GM19328 (cell line): Measurements from ENCODE around the gene SELENOW.
"Not testable (repeated sequence)": the region's sequence is repeated elsewhere in the genome, so short reads cannot be mapped to it uniquely, and the experiment has no call there.

Source experiments
- ATAC-seq: cut with Tn5 transposase; IDR thresholded peaks from one replicate; pipeline ENCODE4 v1.9.1; 2021; ENCODE audit warnings: mild to moderate bottlenecking, moderate library complexity; ENCODE audit not compliant: unreplicated experiment

SELENOW gene

GRCh38 chr19:47818221-47818620 is 39.7 kb downstream of the SELENOW start:
- ATAC-seq, result not testable (repeated sequence)

GRCh38 chr19:47819858-47820257 is 41.4 kb downstream of the SELENOW start:
- no peak for ATAC-seq

GRCh38 chr19:47820410-47820809 is 41.9 kb downstream of the SELENOW start:
- no peak for ATAC-seq

DNA sequence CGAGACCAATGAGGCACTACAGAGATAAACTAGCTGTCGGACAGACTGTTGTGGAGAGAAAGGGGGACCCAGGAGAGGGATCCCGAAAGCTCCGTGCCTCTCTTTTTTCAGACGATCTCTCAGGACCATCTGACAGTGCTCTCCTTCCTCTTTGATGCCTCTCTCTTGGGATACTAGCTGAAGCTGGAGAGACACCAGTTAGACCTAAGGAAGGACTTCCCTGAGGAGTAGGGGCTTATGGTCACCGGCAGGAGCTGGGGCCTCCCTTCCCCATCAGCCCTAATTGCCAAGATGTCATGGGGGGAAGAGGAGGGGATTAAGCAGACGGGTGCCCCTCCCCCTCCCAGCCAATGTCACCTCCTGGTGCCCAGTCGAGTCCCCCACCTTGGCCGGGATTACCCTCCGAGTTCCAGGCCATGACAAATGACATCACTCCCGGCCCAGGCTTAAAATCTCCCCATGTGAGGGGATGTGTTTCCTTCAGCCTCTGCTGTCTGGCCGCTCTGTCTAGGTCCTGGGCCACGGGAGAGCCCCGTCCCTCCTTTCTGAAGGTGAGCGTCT is 43.0 kb downstream of the SELENOW start, which contains the start of gene CRX:
TSS of gene CRX (plus strand) at position 478 of the 561 bp plus-strand sequence. CDS start 12,507 bp downstream, outside the sequence.
- no peak for ATAC-seq

DNA sequence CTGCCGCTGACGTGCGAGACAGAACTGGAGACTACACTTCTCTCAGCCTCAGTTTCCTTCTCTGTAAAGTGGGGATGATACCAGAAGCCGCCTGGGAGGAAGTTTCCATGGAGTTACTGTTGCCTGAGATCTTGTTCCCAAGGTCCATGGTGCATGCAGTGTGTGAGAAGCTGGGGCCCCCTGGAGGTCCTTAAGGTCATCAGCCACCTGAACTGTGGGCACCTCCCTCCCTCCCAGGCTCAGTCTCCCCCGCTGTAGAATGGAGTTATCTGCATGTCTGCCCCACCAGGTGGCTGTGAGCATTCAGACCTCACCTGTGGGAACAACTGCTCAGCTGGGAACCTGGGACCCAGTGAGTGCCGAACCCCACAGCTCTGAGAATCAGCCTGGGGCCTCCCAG is 45.9 kb downstream of the SELENOW start:
- no peak for ATAC-seq

DNA sequence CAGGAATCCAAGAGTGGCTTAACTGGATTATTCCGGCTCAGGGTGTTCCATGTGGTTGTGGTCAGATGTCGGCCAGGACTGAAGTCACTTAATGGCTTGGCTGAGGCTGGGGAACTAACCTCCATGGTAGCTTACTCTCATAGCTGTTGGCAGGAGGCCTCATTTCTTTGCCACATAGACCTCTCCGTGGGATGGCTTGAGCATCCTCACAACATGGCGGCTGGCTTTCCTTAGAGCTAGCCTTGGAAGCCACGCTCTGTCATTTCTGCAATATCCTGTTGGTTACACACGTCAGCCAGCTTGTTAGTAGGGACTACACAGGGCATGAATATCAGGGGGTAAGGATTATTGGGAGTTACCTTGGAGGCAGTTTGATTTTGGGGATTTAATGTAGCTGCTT is 48.3 kb downstream of the SELENOW start:
- ATAC-seq, result no peak

GRCh38 chr19:47832723-47833122 is 54.2 kb downstream of the SELENOW start:
- no peak for ATAC-seq
